ENCODE measurements around the gene HARBI1.

Gene HARBI1

GRCh38 chr11:46615756-46616155 is 1.3 kb downstream of the HARBI1 start:
- no peaks in the 10 kb centered on the region for H3K36me3 ChIP-seq (ENCODE audit: control insufficient read depth, insufficient read depth, low read length)
- DNase-seq = no peak
- H3K4me3 ChIP-seq (ENCODE audit: insufficient read depth, low read depth, low read length, poor library complexity, severe bottlenecking) = no peak overlapping the region
- no peaks in the 10 kb centered on the region for H3K27me3 ChIP-seq (replicated peaks; ENCODE audit: control insufficient read depth, insufficient read depth, low read length, poor library complexity, severe bottlenecking)
- no peaks in the 10 kb centered on the region for H3K9me3 ChIP-seq (ENCODE audit: control insufficient read depth, low read length)
- no peak overlapping the region for H3K27ac ChIP-seq (ENCODE audit: insufficient read depth, low read length, poor library complexity, severe bottlenecking)
- H3K4me1 ChIP-seq (ENCODE audit: control insufficient read depth, insufficient read depth, low read length, poor library complexity, severe bottlenecking) = peaks cover 17% of the 10 kb centered on the region

DNA sequence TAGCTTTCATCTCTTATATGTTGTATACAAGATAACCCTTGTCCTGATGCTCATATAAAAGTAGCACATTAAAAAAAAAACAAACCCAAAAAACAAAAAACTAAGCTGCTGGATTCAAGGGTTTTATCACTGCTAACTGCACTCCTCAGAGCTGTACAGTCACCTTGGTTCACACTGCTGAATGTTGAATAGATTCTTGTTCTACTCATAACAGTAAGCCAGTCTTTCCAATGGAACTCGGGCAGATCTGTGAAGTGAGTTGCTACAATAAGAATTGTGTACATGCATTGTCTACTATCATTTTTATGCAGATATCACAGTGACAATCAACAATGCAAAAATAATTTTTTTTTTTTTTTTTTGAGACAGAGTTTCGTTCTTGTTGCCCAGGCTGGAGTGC is 4.7 kb downstream of the HARBI1 start:
- peaks cover 4% of the 10 kb centered on the region for H3K4me1 ChIP-seq (ENCODE audit: control insufficient read depth, insufficient read depth, low read length, poor library complexity, severe bottlenecking)
- no peaks in the 10 kb centered on the region for H3K27me3 ChIP-seq (replicated peaks; ENCODE audit: control insufficient read depth, insufficient read depth, low read length, poor library complexity, severe bottlenecking)
- no peaks in the 10 kb centered on the region for H3K9me3 ChIP-seq (ENCODE audit: control insufficient read depth, low read length)
- no peak overlapping the region for H3K27ac ChIP-seq (ENCODE audit: insufficient read depth, low read length, poor library complexity, severe bottlenecking)
- no peaks in the 10 kb centered on the region for H3K36me3 ChIP-seq (ENCODE audit: control insufficient read depth, insufficient read depth, low read length)
- H3K4me3 ChIP-seq (ENCODE audit: insufficient read depth, low read depth, low read length, poor library complexity, severe bottlenecking) = no peak overlapping the region
- no peak for DNase-seq

GRCh38 chr11:46611526-46612304 is 5.3 kb downstream of the HARBI1 start:
- no peak overlapping the region for H3K4me3 ChIP-seq (ENCODE audit: insufficient read depth, low read depth, low read length, poor library complexity, severe bottlenecking)
- H3K27me3 ChIP-seq (replicated peaks; ENCODE audit: control insufficient read depth, insufficient read depth, low read length, poor library complexity, severe bottlenecking) = no peaks in the 10 kb centered on the region
- DNase-seq = no peak

GRCh38 chr11:46609386-46609785 is 7.6 kb downstream of the HARBI1 start:
- Histone ChIP-seq H3K27ac (ENCODE audit: insufficient read depth, low read length, poor library complexity, severe bottlenecking) (no peak overlapping the region), H3K27me3 (replicated peaks; ENCODE audit: control insufficient read depth, insufficient read depth, low read length, poor library complexity, severe bottlenecking) (no peaks in the 10 kb centered on the region), H3K4me3 (ENCODE audit: insufficient read depth, low read depth, low read length, poor library complexity, severe bottlenecking) (no peak overlapping the region), H3K36me3 (ENCODE audit: control insufficient read depth, insufficient read depth, low read length) (no peaks in the 10 kb centered on the region), H3K9me3 (ENCODE audit: control insufficient read depth, low read length) (no peaks in the 10 kb centered on the region), H3K4me1 (ENCODE audit: control insufficient read depth, insufficient read depth, low read length, poor library complexity, severe bottlenecking) (no peaks in the 10 kb centered on the region)
- no peak for DNase-seq

More at GRCh38 chr11:46611526-46612304, 5.3 kb downstream of the HARBI1 start:
- no peaks in the 10 kb centered on the region for H3K36me3 ChIP-seq (ENCODE audit: control insufficient read depth, insufficient read depth, low read length)
- H3K27ac ChIP-seq (ENCODE audit: insufficient read depth, low read length, poor library complexity, severe bottlenecking) = no peak overlapping the region
- H3K9me3 ChIP-seq (ENCODE audit: control insufficient read depth, low read length) = no peaks in the 10 kb centered on the region
- H3K4me1 ChIP-seq (ENCODE audit: control insufficient read depth, insufficient read depth, low read length, poor library complexity, severe bottlenecking) = peaks cover 4% of the 10 kb centered on the region

DNA sequence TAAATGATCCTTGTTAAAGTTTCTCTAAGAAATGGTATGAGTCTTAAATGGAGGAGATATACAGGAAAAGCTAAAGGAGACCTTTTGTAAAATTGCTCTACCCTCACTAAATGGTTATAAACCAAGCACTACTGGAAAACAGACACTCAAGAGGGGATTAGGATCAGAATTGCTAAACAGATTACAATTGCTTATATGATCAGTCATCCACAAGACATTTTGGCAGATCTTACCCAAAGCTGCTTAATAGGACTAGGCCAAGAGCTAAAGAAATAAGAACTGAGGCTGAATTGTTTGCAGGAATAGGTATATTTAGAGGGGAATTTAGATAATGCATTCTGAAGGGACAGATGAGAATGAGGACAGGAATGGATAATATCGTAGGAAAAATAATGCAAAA is 9.5 kb downstream of the HARBI1 start:
- no peak for DNase-seq
- Histone ChIP-seq H3K9me3 (ENCODE audit: control insufficient read depth, low read length) (no peaks in the 10 kb centered on the region), H3K36me3 (ENCODE audit: control insufficient read depth, insufficient read depth, low read length) (no peaks in the 10 kb centered on the region), H3K27ac (ENCODE audit: insufficient read depth, low read length, poor library complexity, severe bottlenecking) (no peak overlapping the region), H3K4me1 (ENCODE audit: control insufficient read depth, insufficient read depth, low read length, poor library complexity, severe bottlenecking) (no peaks in the 10 kb centered on the region), H3K27me3 (replicated peaks; ENCODE audit: control insufficient read depth, insufficient read depth, low read length, poor library complexity, severe bottlenecking) (no peaks in the 10 kb centered on the region), H3K4me3 (ENCODE audit: insufficient read depth, low read depth, low read length, poor library complexity, severe bottlenecking) (no peak overlapping the region)

DNA sequence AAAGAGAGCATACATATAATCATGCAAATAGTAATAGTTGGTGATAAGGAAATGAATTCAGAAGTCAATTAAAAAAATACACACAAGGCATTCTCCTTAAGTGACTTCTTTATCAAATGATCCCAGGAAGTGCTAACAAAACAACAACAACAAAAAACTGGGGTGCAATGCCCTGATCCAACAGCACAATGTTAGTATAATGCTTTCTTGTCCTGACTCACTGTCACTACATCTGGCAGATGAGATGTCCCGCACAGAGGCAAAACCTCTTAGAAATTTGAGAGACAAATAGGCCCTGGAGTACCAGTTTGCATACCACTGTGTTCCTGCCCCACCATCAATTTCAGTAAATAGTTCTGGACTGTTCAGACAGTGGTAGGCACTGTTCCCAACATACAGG is 12.2 kb downstream of the HARBI1 start:
- Histone ChIP-seq H3K27ac (ENCODE audit: insufficient read depth, low read length, poor library complexity, severe bottlenecking) (no peak overlapping the region), H3K27me3 (replicated peaks; ENCODE audit: control insufficient read depth, insufficient read depth, low read length, poor library complexity, severe bottlenecking) (no peaks in the 10 kb centered on the region), H3K4me1 (ENCODE audit: control insufficient read depth, insufficient read depth, low read length, poor library complexity, severe bottlenecking) (no peaks in the 10 kb centered on the region), H3K36me3 (ENCODE audit: control insufficient read depth, insufficient read depth, low read length) (no peaks in the 10 kb centered on the region), H3K9me3 (ENCODE audit: control insufficient read depth, low read length) (no peaks in the 10 kb centered on the region), H3K4me3 (ENCODE audit: insufficient read depth, low read depth, low read length, poor library complexity, severe bottlenecking) (no peak overlapping the region)
- DNase-seq = no peak

DNA sequence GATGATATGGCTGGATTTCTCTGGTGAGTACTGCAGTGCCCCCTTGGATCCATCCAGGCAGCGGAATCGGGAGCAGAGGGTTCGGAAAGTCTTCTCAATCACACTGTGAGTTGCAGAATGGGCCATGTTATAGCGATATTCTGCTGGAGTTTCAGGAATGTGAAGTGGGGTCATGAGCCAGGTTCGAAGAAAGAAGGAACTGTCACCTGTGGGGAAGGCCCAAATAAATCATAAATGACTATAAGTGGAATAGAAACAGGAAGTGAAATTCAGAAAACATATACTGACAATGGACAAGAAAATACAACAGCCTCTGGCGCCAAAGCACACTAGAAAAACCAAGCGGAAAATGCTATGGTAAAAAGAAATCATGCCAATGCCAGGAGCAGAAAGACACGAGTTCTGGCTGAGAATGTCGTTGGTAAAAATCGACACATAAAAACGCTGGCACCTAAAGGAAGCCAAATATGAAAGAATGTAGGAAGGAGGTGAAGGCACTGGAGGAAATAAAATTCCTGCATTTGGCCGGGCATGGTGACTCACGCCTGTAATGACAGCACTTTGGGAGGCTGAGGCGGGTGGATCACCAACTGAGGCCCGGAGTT is 13.2 kb downstream of the HARBI1 start:
- no peaks in the 10 kb centered on the region for H3K4me1 ChIP-seq (ENCODE audit: control insufficient read depth, insufficient read depth, low read length, poor library complexity, severe bottlenecking)
- DNase-seq = no peak
- no peaks in the 10 kb centered on the region for H3K27me3 ChIP-seq (replicated peaks; ENCODE audit: control insufficient read depth, insufficient read depth, low read length, poor library complexity, severe bottlenecking)
- H3K27ac ChIP-seq (ENCODE audit: insufficient read depth, low read length, poor library complexity, severe bottlenecking) = no peak overlapping the region
- no peaks in the 10 kb centered on the region for H3K9me3 ChIP-seq (ENCODE audit: control insufficient read depth, low read length)
- H3K36me3 ChIP-seq (ENCODE audit: control insufficient read depth, insufficient read depth, low read length) = no peaks in the 10 kb centered on the region
- no peak overlapping the region for H3K4me3 ChIP-seq (ENCODE audit: insufficient read depth, low read depth, low read length, poor library complexity, severe bottlenecking)

- Histone ChIP-seq H3K27ac (ENCODE audit: insufficient read depth, low read length, poor library complexity, severe bottlenecking) (no peak overlapping the region), H3K9me3 (ENCODE audit: control insufficient read depth, low read length) (no peaks in the 10 kb centered on the region), H3K4me3 (ENCODE audit: insufficient read depth, low read depth, low read length, poor library complexity, severe bottlenecking) (no peak overlapping the region), H3K4me1 (ENCODE audit: control insufficient read depth, insufficient read depth, low read length, poor library complexity, severe bottlenecking) (no peaks in the 10 kb centered on the region), H3K27me3 (replicated peaks; ENCODE audit: control insufficient read depth, insufficient read depth, low read length, poor library complexity, severe bottlenecking) (no peaks in the 10 kb centered on the region), H3K36me3 (ENCODE audit: control insufficient read depth, insufficient read depth, low read length) (no peaks in the 10 kb centered on the region)
- DNase-seq = no peak
Observed at GRCh38 chr11:46601129-46601528, 15.9 kb downstream of the HARBI1 start.

GRCh38 chr11:46600194-46600960 is 16.6 kb downstream of the HARBI1 start:
- Histone ChIP-seq H3K4me3 (ENCODE audit: insufficient read depth, low read depth, low read length, poor library complexity, severe bottlenecking) (no peak overlapping the region), H3K36me3 (ENCODE audit: control insufficient read depth, insufficient read depth, low read length) (no peaks in the 10 kb centered on the region), H3K9me3 (ENCODE audit: control insufficient read depth, low read length) (no peaks in the 10 kb centered on the region), H3K27me3 (replicated peaks; ENCODE audit: control insufficient read depth, insufficient read depth, low read length, poor library complexity, severe bottlenecking) (no peaks in the 10 kb centered on the region), H3K27ac (ENCODE audit: insufficient read depth, low read length, poor library complexity, severe bottlenecking) (no peak overlapping the region), H3K4me1 (ENCODE audit: control insufficient read depth, insufficient read depth, low read length, poor library complexity, severe bottlenecking) (no peaks in the 10 kb centered on the region)
- no peak for DNase-seq

All from effector memory CD4-positive, alpha-beta T cell (primary cell).